Measurements from ENCODE around the gene ATP2A3.

ATP2A3 gene

GRCh38 chr17:3925684-3926485, 38.4 kb downstream of the ATP2A3 start:
- no peak for TF ChIP-seq SP1 (IDR thresholded peaks at IDR 0.05)
- CTCF ChIA-PET: interaction anchor here (0.6 to 0.9 kb wide), 2 partner anchors 12 to 13 kb away, joined by 3 read pairs; no protein-coding TSS in a partner anchor
- no peak for DNase-seq (ENCODE audit: extremely low spot score)
- POLR2A ChIA-PET: no interaction called here

GRCh38 chr17:3924512-3925350, 39.5 kb downstream of the ATP2A3 start:
- DNase-seq (ENCODE audit: extremely low spot score): no peak
- CTCF ChIA-PET: interaction anchor here (0.6 kb wide), 1 partner anchor 82 kb away, joined by 3 read pairs; no protein-coding TSS in a partner anchor
- POLR2A ChIA-PET: no interaction called here
- TF ChIP-seq LEF1 (IDR thresholded peaks at IDR 0.05; ENCODE audit: borderline replicate concordance) (no peak), TARDBP (IDR thresholded peaks at IDR 0.05) (no peak), BHLHE40 (IDR thresholded peaks at IDR 0.05; ENCODE audit: borderline replicate concordance) (no peak), SP1 (IDR thresholded peaks at IDR 0.05) (no peak), FOXK2 (IDR thresholded peaks at IDR 0.05) (no peak), SUZ12 (IDR thresholded peaks at IDR 0.05) (no peak), ARNT (IDR thresholded peaks at IDR 0.05) (no peak), PKNOX1 (IDR thresholded peaks at IDR 0.05) (no peak), CTBP1 (IDR thresholded peaks at IDR 0.05; ENCODE audit: borderline replicate concordance) (no peak)

GRCh38 chr17:3923466-3924190, 40.6 kb downstream of the ATP2A3 start:
- no peak for TF ChIP-seq BHLHE40 (IDR thresholded peaks at IDR 0.05; ENCODE audit: borderline replicate concordance)
- no peak for TF ChIP-seq SUZ12 (IDR thresholded peaks at IDR 0.05)
- TF ChIP-seq NFRKB (IDR thresholded peaks at IDR 0.05): no peak
- TF ChIP-seq CTBP1 (IDR thresholded peaks at IDR 0.05; ENCODE audit: borderline replicate concordance): no peak
- no peak for TF ChIP-seq ARNT (IDR thresholded peaks at IDR 0.05)
- TF ChIP-seq SP1 (IDR thresholded peaks at IDR 0.05): no peak
- no peak for TF ChIP-seq LEF1 (IDR thresholded peaks at IDR 0.05; ENCODE audit: borderline replicate concordance)
- no peak for TF ChIP-seq L3MBTL2 (conservative IDR thresholded peaks at IDR 0.05)
- no peak for TF ChIP-seq PKNOX1 (IDR thresholded peaks at IDR 0.05)
- no peak for TF ChIP-seq ZNF384 (IDR thresholded peaks at IDR 0.05)
- no peak for TF ChIP-seq FOXA1 (IDR thresholded peaks at IDR 0.05)
- TF ChIP-seq TARDBP (IDR thresholded peaks at IDR 0.05): no peak
- TF ChIP-seq FOXK2 (IDR thresholded peaks at IDR 0.05): no peak
- no peak for TF ChIP-seq FOXM1 (IDR thresholded peaks at IDR 0.05; ENCODE audit: borderline replicate concordance)
- CTCF ChIA-PET: interaction anchor here (1.6 kb wide), 1 partner anchor 10 kb away, joined by 4 read pairs; no protein-coding TSS in a partner anchor

GRCh38 chr17:3922765-3923164, 41.5 kb downstream of the ATP2A3 start:
- ChIA-PET CTCF (interaction anchor here (1.6 kb wide), 1 partner anchor 9 kb away, joined by 4 read pairs; no protein-coding TSS in a partner anchor), POLR2A (no interaction called here)
- no peak for TF ChIP-seq BHLHE40 (IDR thresholded peaks at IDR 0.05; ENCODE audit: borderline replicate concordance)
- TF ChIP-seq SUZ12 (IDR thresholded peaks at IDR 0.05): no peak
- TF ChIP-seq HDGF (IDR thresholded peaks at IDR 0.05; ENCODE audit: borderline replicate concordance): no peak
- no peak for TF ChIP-seq LEF1 (IDR thresholded peaks at IDR 0.05; ENCODE audit: borderline replicate concordance)
- DNase-seq (ENCODE audit: extremely low spot score): no peak

More at GRCh38 chr17:3923466-3924190, 40.6 kb downstream of the ATP2A3 start:
- POLR2A ChIA-PET: no interaction called here
- DNase-seq (ENCODE audit: extremely low spot score): no peak

- POLR2A ChIA-PET: no interaction called here
- no peak for TF ChIP-seq NFRKB (IDR thresholded peaks at IDR 0.05)
- no peak for TF ChIP-seq L3MBTL2 (conservative IDR thresholded peaks at IDR 0.05)
- no peak for TF ChIP-seq FOXM1 (IDR thresholded peaks at IDR 0.05; ENCODE audit: borderline replicate concordance)
- TF ChIP-seq CTBP1 (IDR thresholded peaks at IDR 0.05; ENCODE audit: borderline replicate concordance): no peak
- CTCF ChIA-PET: interaction anchor here (1.6 kb wide), 1 partner anchor 8 kb away, joined by 4 read pairs; no protein-coding TSS in a partner anchor
- DNase-seq (ENCODE audit: extremely low spot score): no peak
Observed at GRCh38 chr17:3921502-3922319, 42.5 kb downstream of the ATP2A3 start.

- TF ChIP-seq FOXK2 (IDR thresholded peaks at IDR 0.05) (no peak), SUZ12 (IDR thresholded peaks at IDR 0.05) (no peak), BHLHE40 (IDR thresholded peaks at IDR 0.05; ENCODE audit: borderline replicate concordance) (no peak), ARNT (IDR thresholded peaks at IDR 0.05) (no peak), FOXA1 (IDR thresholded peaks at IDR 0.05) (no peak), ELF4 (IDR thresholded peaks at IDR 0.05) (no peak), SP1 (IDR thresholded peaks at IDR 0.05) (no peak), HDGF (IDR thresholded peaks at IDR 0.05; ENCODE audit: borderline replicate concordance) (no peak), NFRKB (IDR thresholded peaks at IDR 0.05) (no peak), LEF1 (IDR thresholded peaks at IDR 0.05; ENCODE audit: borderline replicate concordance) (no peak), PKNOX1 (IDR thresholded peaks at IDR 0.05) (no peak), TARDBP (IDR thresholded peaks at IDR 0.05) (no peak), ZNF384 (IDR thresholded peaks at IDR 0.05) (no peak), FOXM1 (IDR thresholded peaks at IDR 0.05; ENCODE audit: borderline replicate concordance) (no peak), CTBP1 (IDR thresholded peaks at IDR 0.05; ENCODE audit: borderline replicate concordance) (no peak), L3MBTL2 (conservative IDR thresholded peaks at IDR 0.05) (no peak)
- ChIA-PET CTCF (no interaction called here), POLR2A (no interaction called here)
- DNase-seq (ENCODE audit: extremely low spot score): no peak
Observed at GRCh38 chr17:3921006-3921405, 43.2 kb downstream of the ATP2A3 start.

All from HEK293T (cell line).